H1 (cell line): ENCODE results near the gene NEO1. TPM values are rescaled to one million over a fixed set of nuclear protein-coding genes. Genes with fewer than 3 reads are reported as not detected.

ENCODE experiments used
- CTCF ChIA-PET: fragments of 300-600 bp; sonication (Branson Sonifier 250); formaldehyde crosslinking; loops from one replicate; lab custom pipeline; 2021; ENCODE audit not compliant: partially characterized antibody; lab: Charles Lee
- POLR2A ChIA-PET: fragments of 300-600 bp; sonication (Branson Sonifier 250); formaldehyde crosslinking; loops from one replicate; lab custom pipeline; 2021; ENCODE audit warnings: inconsistent platforms; ENCODE audit not compliant: partially characterized antibody; lab: Charles Lee
- DNase-seq, 2 experiments: peaks; one replicate each; pipeline versions ENCODE4 v3.0.0 to v3.0.0-alpha.2; 2010 to 2022; ENCODE audit warnings: low spot score in 2 of 2, low read depth in 1 of 2, mixed read lengths in 1 of 2
- FAIRE-seq: peaks from 2 replicates; lab custom pipeline; 2011; peaks lifted over from hg19 to GRCh38; lab: Jason Lieb, UNC
- H2AFZ ChIP-seq: 2 replicates; pipeline ENCODE4 v1.8.1; 2012; ENCODE audit warnings: low read length, inconsistent platforms
- H2AK5ac ChIP-seq: 2 replicates; pipeline ENCODE4 v1.6.1; 2013; ENCODE audit warnings: low read depth, low read length
- H2BK120ac ChIP-seq: replicated peaks from 2 replicates; pipeline ENCODE3; 2013; ENCODE audit warnings: low read depth, low read length, inconsistent platforms
- H2BK12ac ChIP-seq: 2 replicates; pipeline ENCODE4 v1.6.1; 2013; ENCODE audit warnings: low read depth, low read length
- H2BK15ac ChIP-seq: 2 replicates; pipeline ENCODE4 v1.6.1; 2013; ENCODE audit warnings: low read length
- H2BK20ac ChIP-seq: 2 replicates; pipeline ENCODE4 v1.6.1; 2013; ENCODE audit warnings: low read length
- H2BK5ac ChIP-seq: 2 replicates; pipeline ENCODE4 v1.6.1; 2013; ENCODE audit warnings: low read depth, low read length
- H3K14ac ChIP-seq: 2 replicates; pipeline ENCODE4 v1.6.1; 2013; ENCODE audit warnings: inconsistent platforms; ENCODE audit not compliant: insufficient read length
- H3K18ac ChIP-seq: 2 replicates; pipeline ENCODE4 v1.6.1; 2013; ENCODE audit warnings: low read length; ENCODE audit errors: extremely low read depth
- H3K23ac ChIP-seq: 2 replicates; pipeline ENCODE4 v1.6.1; 2013; ENCODE audit warnings: inconsistent platforms; ENCODE audit not compliant: insufficient read length
- H3K23me2 ChIP-seq: 2 replicates; pipeline ENCODE4 v1.6.1; 2013; ENCODE audit warnings: low read depth, low read length
- H3K27ac ChIP-seq: 2 replicates; pipeline ENCODE4 v1.6.1; 2011; ENCODE audit warnings: low read depth, low read length, inconsistent platforms
- H3K27me3 ChIP-seq, 4 experiments: replicated peaks in 1 of 4; 1 replicate in 1 of 4; 2 replicates in 3 of 4; pipeline versions ENCODE4 v1.6.1 to v1.8.1; 2011 to 2013; ENCODE audit warnings: low read length in 3 of 4, mild to moderate bottlenecking in 3 of 4, inconsistent platforms in 2 of 4, mixed read lengths in 2 of 4, moderate library complexity in 1 of 4; ENCODE audit not compliant: control insufficient read depth in 3 of 4, insufficient read depth in 3 of 4; ENCODE audit errors: extremely low read depth in 1 of 4
- H3K36me3 ChIP-seq, 4 experiments: 2 replicates each; pipeline versions ENCODE4 v1.6.1 to v1.8.1; 2011 to 2013; ENCODE audit warnings: mild to moderate bottlenecking in 4 of 4, low read length in 3 of 4, moderate library complexity in 2 of 4, control low read depth in 1 of 4, inconsistent platforms in 1 of 4; ENCODE audit not compliant: insufficient read depth in 4 of 4, control insufficient read depth in 2 of 4
- H3K4ac ChIP-seq: replicated peaks from 2 replicates; pipeline ENCODE3; 2013; ENCODE audit warnings: low read length, low read depth, mixed read lengths, inconsistent platforms; ENCODE audit not compliant: insufficient read length
- H3K4me1 ChIP-seq, 4 experiments: replicated peaks in 1 of 4; 1 replicate in 1 of 4; 2 replicates in 3 of 4; pipeline versions ENCODE4 v1.6.1 to v1.8.1; 2011 to 2013; ENCODE audit warnings: low read length in 3 of 4, inconsistent platforms in 2 of 4, mixed read lengths in 1 of 4; ENCODE audit not compliant: insufficient read depth in 4 of 4, control insufficient read depth in 3 of 4
- H3K4me2 ChIP-seq, 2 experiments: 2 replicates each; pipeline versions ENCODE4 v1.6.1 to v1.8.1; 2011 to 2013; ENCODE audit warnings: low read depth in 2 of 2, low read length in 2 of 2, control low read depth in 1 of 2, inconsistent platforms in 1 of 2, mild to moderate bottlenecking in 1 of 2; ENCODE audit not compliant: insufficient read depth in 1 of 2
- H3K4me3 ChIP-seq, 4 experiments: fragments of 200-600, 300-600 bp in 1 of 4; sonication (generic), shearing (Covaris generic), sonication (Bioruptor Twin) in 1 of 4; 2 replicates each; pipeline versions ENCODE4 v1.5.1 to v1.8.1; 2011 to 2016; ENCODE audit warnings: low read length in 4 of 4, low read depth in 3 of 4, control low read depth in 2 of 4, inconsistent platforms in 2 of 4, mild to moderate bottlenecking in 2 of 4, mixed read lengths in 1 of 4, moderate library complexity in 1 of 4; ENCODE audit not compliant: insufficient read depth in 2 of 4; ENCODE audit errors: extremely low read depth in 1 of 4
- H3K56ac ChIP-seq: replicated peaks from 2 replicates; pipeline ENCODE3; 2013; ENCODE audit warnings: low read depth, mild to moderate bottlenecking, mixed read lengths, low read length, inconsistent platforms; ENCODE audit not compliant: insufficient read length
- H3K79me1 ChIP-seq: 2 replicates; pipeline ENCODE4 v1.6.1; 2013; ENCODE audit warnings: low read depth, low read length, control low read depth
- H3K79me2 ChIP-seq, 2 experiments: 2 replicates each; pipeline versions ENCODE4 v1.6.1 to v1.8.1; 2012 to 2013; ENCODE audit warnings: low read length in 2 of 2, mild to moderate bottlenecking in 2 of 2, inconsistent platforms in 1 of 2; ENCODE audit not compliant: insufficient read depth in 2 of 2, control insufficient read depth in 1 of 2
- H3K9ac ChIP-seq, 4 experiments: replicated peaks in 1 of 4; 1 replicate in 1 of 4; 2 replicates in 3 of 4; pipeline versions ENCODE4 v1.6.1 to v1.8.1; 2011 to 2013; ENCODE audit warnings: low read depth in 3 of 4, low read length in 3 of 4, control low read depth in 2 of 4, mild to moderate bottlenecking in 2 of 4, moderate library complexity in 2 of 4, inconsistent platforms in 1 of 4; ENCODE audit errors: extremely low read depth in 1 of 4
- H3K9me3 ChIP-seq, 2 experiments: 2 replicates each; pipeline versions ENCODE4 v1.6.1 to v1.8.1; 2012 to 2013; ENCODE audit warnings: mild to moderate bottlenecking in 2 of 2, moderate library complexity in 2 of 2, control low read depth in 1 of 2, inconsistent platforms in 1 of 2, low read depth in 1 of 2, low read length in 1 of 2, mixed read lengths in 1 of 2; ENCODE audit not compliant: insufficient read depth in 2 of 2
- H4K20me1 ChIP-seq, 2 experiments: replicated peaks in 1 of 2; 2 replicates each; pipeline versions ENCODE3 to v1.8.1; 2011 to 2013; ENCODE audit warnings: inconsistent platforms in 2 of 2, low read length in 2 of 2, mild to moderate bottlenecking in 1 of 2; ENCODE audit not compliant: insufficient read depth in 2 of 2, control insufficient read depth in 1 of 2
- H4K5ac ChIP-seq: 2 replicates; pipeline ENCODE4 v1.6.1; 2013; ENCODE audit warnings: low read length, low read depth, mixed read lengths, inconsistent platforms; ENCODE audit not compliant: insufficient read length
- H4K8ac ChIP-seq: 2 replicates; pipeline ENCODE4 v1.8.0; 2013; ENCODE audit warnings: mild to moderate bottlenecking, moderate library complexity, low read length, inconsistent platforms; ENCODE audit not compliant: insufficient read depth; ENCODE audit errors: extremely low read depth
- H4K91ac ChIP-seq: replicated peaks from 2 replicates; pipeline ENCODE3; 2013; ENCODE audit warnings: low read length, mixed read lengths, inconsistent platforms; ENCODE audit not compliant: insufficient read length
- ATF3 ChIP-seq: IDR thresholded peaks from 2 replicates; pipeline ENCODE4 v1.6.1; 2011; ENCODE audit warnings: low read depth, mild to moderate bottlenecking, low read length; ENCODE audit not compliant: insufficient read depth
- CEBPB ChIP-seq: IDR thresholded peaks from 2 replicates; pipeline ENCODE4 v1.6.1; 2012; ENCODE audit warnings: low read depth, low read length
- CHD2 ChIP-seq: IDR thresholded peaks from 2 replicates; pipeline ENCODE4 v1.6.1; 2012; ENCODE audit warnings: low read length, improper control_type of control experiment
- GABPA ChIP-seq: IDR thresholded peaks from 2 replicates; pipeline ENCODE4 v1.6.1; 2011; ENCODE audit warnings: mild to moderate bottlenecking, low read length, moderate library complexity, borderline replicate concordance; ENCODE audit not compliant: insufficient read depth
- NANOG ChIP-seq: IDR thresholded peaks from 2 replicates; pipeline ENCODE4 v1.6.1; 2011; ENCODE audit warnings: low read length, low read depth, mild to moderate bottlenecking, inconsistent platforms; ENCODE audit not compliant: insufficient read depth, poor library complexity, severe bottlenecking
- POLR2AphosphoS5 ChIP-seq: IDR thresholded peaks from 2 replicates; pipeline ENCODE4 v1.6.1; 2011; ENCODE audit warnings: low read depth, low read length
- POU5F1 ChIP-seq: IDR thresholded peaks from 2 replicates; pipeline ENCODE4 v1.6.1; 2011; ENCODE audit warnings: low read depth, mild to moderate bottlenecking, low read length, moderate library complexity
- RNF2 ChIP-seq: fragments of 200-900, 300-1000 bp; sonication (generic); IDR thresholded peaks from 2 replicates; pipeline ENCODE4 v1.7.1; 2016; ENCODE audit warnings: borderline replicate concordance, low read depth, mild to moderate bottlenecking, antibody characterized with exemption, low read length; ENCODE audit not compliant: poor library complexity, severe bottlenecking; ENCODE audit errors: missing control alignments
- SIN3A ChIP-seq, 2 experiments: IDR thresholded peaks in 1 of 2; conservative IDR thresholded peaks in 1 of 2; 2 replicates each; pipeline ENCODE4 v1.6.1; 2011 to 2012; ENCODE audit warnings: low read length in 2 of 2, improper control_type of control experiment in 1 of 2, low read depth in 1 of 2, mild to moderate bottlenecking in 1 of 2
- SIX5 ChIP-seq: IDR thresholded peaks from 2 replicates; pipeline ENCODE4 v1.6.1; 2011; ENCODE audit warnings: mild to moderate bottlenecking, low read depth, low read length
- SRF ChIP-seq: IDR thresholded peaks from 2 replicates; pipeline ENCODE4 v1.6.1; 2011; ENCODE audit warnings: mild to moderate bottlenecking, low read depth, low read length, moderate library complexity
- WGBS, 2 experiments: shearing (Covaris generic) in 1 of 2; methylation state at CpG; one replicate each; pipeline versions ENCODE4 v1.1.6 to v1.1.7; 2013 to 2015; ENCODE audit warnings: low lambda C conversion rate in 2 of 2, mixed read lengths in 2 of 2, inconsistent platforms in 1 of 2, low coverage in 1 of 2, missing lambda C conversion rate in 1 of 2; ENCODE audit not compliant: insufficient replicate concordance in 2 of 2, insufficient coverage in 1 of 2, insufficient read length in 1 of 2; ENCODE audit errors: extremely low coverage in 1 of 2, missing lambda C conversion rate in 1 of 2; 5-methylcytosine and 5-hydroxymethylcytosine counted together
- polyA plus RNA-seq, 7 experiments: library from polyadenylated mRNA; depleted of rRNA in 3 of 7; stranded (reverse) in 5 of 7; unstranded in 2 of 7; fragments of >200 nt in 5 of 7; fragments of 200-250 nt in 2 of 7; gene quantifications; 1 replicate in 5 of 7; 2 replicates in 1 of 7; 4 replicates in 1 of 7; pipeline versions ENCODE4 v1.2.1 to v1.2.3, GENCODE V29; 2011 to 2013; ENCODE audit warnings: missing spikeins in 2 of 7, mixed read lengths in 2 of 7
- total RNA-seq: library from RNA; stranded (reverse); fragmentation: NEBNext Ultra II Directional; extraction: Animal tissue kit (Norgen Biotek cat#: 25700); gene quantifications from 2 replicates; pipeline ENCODE4 v1.2.1, GENCODE V29; 2021

The NEO1 gene
- total and polyA plus RNA-seq, 2 of the 8 experiments (the other 6 are each of a cell fraction or from before 2014, with no cell fraction given) = 36.0 to 51.0 TPM

GRCh38 chr15:73270366-73271097 is 218.3 kb downstream of the NEO1 start:
- Histone ChIP-seq H2AFZ (no peak overlapping the region), H3K4ac (no peak overlapping the region), H2BK12ac (no peak overlapping the region), H3K18ac (no peak overlapping the region), H3K4me3 (no peak overlapping the region), H3K27me3 (no peaks in the 10 kb centered on the region), H3K36me3 (peaks cover 0 to 19% (median 16%) of the 10 kb centered on the region in 4 experiments; a peak in 7 of 8 replicates), H3K4me2 (no peak overlapping the region), H3K4me1 (no peaks in the 10 kb centered on the region), H4K91ac (no peak overlapping the region), H3K14ac (no peak overlapping the region), H4K20me1 (peaks cover 0 to 1% of the 10 kb centered on the region in 2 experiments), H3K79me1 (no peaks in the 10 kb centered on the region), H3K23me2 (no peaks in the 10 kb centered on the region; the same call in 1 of the 2 replicates), H3K9me3 (no peaks in the 10 kb centered on the region), H3K27ac (no peak overlapping the region), H3K79me2 (no peaks in the 10 kb centered on the region), H2BK15ac (no peak overlapping the region), H4K8ac (no peak overlapping the region), H2BK120ac (no peak overlapping the region), H2BK5ac (no peak overlapping the region), H3K23ac (no peak overlapping the region), H2AK5ac (no peak overlapping the region), H2BK20ac (no peak overlapping the region), H4K5ac (no peak overlapping the region), H3K56ac (no peak overlapping the region), H3K9ac (no peak overlapping the region)
- DNase-seq (no peak), FAIRE-seq (no peak)
- ChIA-PET POLR2A (no interaction called here), CTCF (no interaction called here)
- 92% methylated on average over 3 of the region's 3 CpGs; no CpG with 5 or more reads in 1 of the 2 experiments for WGBS, 2 experiments
- no peak for TF ChIP-seq CHD2
- no peak for TF ChIP-seq POLR2AphosphoS5
- TF ChIP-seq POU5F1 = no peak
- no peak for TF ChIP-seq ATF3
- no peak for TF ChIP-seq CEBPB
- TF ChIP-seq SIX5 = no peak
- TF ChIP-seq GABPA = no peak
- no peak for TF ChIP-seq RNF2
- TF ChIP-seq SIN3A (conservative IDR thresholded peaks at IDR 0.05 in 1 of 2, IDR thresholded peaks at IDR 0.05 in 1 of 2; ENCODE audit: low read depth in 1 of 2, low read length in 2 of 2) = no peak
- no peak for TF ChIP-seq NANOG
- TF ChIP-seq SRF = no peak
